D721Med (cell line): ENCODE data around the gene HIGD1B.

Experiments used
- DNase-seq: peaks from one replicate; pipeline ENCODE4 v3.0.0; 2011; ENCODE audit warnings: low spot score; ENCODE audit not compliant: insufficient read length
- FAIRE-seq: peaks from 2 replicates; lab custom pipeline; 2011; peaks lifted over from hg19 to GRCh38; lab: Jason Lieb, UNC
- TF ChIP-seq, protein P1 (sequence below): IDR thresholded peaks from 2 replicates; pipeline ENCODE4 v1.5.1; 2012; ENCODE audit warnings: mild to moderate bottlenecking, control low read depth; ENCODE audit not compliant: insufficient read depth; ENCODE audit errors: missing control alignments

HIGD1B gene

GRCh38 chr17:44865931-44866330 lies 18.2 kb downstream of the HIGD1B start:
- TF ChIP-seq, protein P1, sequence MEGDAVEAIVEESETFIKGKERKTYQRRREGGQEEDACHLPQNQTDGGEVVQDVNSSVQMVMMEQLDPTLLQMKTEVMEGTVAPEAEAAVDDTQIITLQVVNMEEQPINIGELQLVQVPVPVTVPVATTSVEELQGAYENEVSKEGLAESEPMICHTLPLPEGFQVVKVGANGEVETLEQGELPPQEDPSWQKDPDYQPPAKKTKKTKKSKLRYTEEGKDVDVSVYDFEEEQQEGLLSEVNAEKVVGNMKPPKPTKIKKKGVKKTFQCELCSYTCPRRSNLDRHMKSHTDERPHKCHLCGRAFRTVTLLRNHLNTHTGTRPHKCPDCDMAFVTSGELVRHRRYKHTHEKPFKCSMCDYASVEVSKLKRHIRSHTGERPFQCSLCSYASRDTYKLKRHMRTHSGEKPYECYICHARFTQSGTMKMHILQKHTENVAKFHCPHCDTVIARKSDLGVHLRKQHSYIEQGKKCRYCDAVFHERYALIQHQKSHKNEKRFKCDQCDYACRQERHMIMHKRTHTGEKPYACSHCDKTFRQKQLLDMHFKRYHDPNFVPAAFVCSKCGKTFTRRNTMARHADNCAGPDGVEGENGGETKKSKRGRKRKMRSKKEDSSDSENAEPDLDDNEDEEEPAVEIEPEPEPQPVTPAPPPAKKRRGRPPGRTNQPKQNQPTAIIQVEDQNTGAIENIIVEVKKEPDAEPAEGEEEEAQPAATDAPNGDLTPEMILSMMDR: no peak
- no peak for FAIRE-seq
- DNase-seq: no peak

GRCh38 chr17:44867841-44868240 lies 20.2 kb downstream of the HIGD1B start:
- TF ChIP-seq, protein P1: no peak
- FAIRE-seq (no peak), DNase-seq (no peak)

DNA sequence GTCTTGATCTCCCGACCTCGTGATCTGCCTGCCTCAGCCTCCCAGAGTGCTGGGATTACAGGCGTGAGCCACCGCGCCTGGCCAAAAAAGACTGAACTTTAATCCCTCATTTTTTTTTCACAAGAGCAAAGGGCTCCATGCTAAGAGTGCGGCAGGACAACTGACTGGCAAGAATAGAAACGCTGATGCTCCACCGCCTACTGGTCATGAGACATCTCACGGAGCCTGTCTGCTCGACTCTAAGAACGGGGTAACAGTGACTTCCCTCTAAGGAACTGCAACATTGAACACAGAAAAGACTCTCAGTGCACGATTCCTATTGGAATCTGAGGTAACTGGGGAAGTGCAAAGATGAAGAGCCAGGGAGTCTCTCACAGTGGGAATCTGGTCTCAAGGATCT lies 23.9 kb downstream of the HIGD1B start:
- DNase-seq (no peak), FAIRE-seq (no peak)
- TF ChIP-seq, protein P1: no peak

DNA sequence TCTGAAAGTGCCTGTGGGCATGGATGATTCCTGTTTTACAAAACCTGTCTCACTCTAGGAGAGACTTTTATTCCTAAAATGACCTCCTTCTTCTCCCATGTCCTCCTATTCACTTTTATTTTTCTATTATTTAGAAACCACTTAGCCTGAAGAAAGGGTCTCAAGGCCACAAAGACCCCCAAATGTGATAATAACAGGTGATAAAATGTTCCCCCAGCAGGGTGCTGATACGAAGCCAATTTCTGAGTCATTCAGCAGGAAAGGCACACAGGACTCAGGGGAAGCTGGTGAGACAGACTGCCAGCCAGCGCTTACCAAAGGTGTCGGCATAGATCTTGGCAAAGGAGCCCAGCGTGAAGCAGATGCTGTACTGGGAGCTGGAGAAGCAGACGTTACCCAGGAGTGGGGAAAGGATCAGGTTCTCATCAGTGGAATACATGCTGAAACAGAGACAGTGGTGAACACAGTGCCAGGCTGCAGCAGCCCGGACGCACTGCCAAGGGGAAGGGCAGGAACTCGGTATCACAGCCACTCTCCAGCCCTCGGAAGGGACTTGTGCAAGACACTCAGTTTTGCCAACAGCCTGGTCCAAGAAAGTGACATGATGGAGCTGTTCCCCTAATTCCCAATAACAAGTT lies 24.6 kb downstream of the HIGD1B start:
- TF ChIP-seq, protein P1: no peak
- DNase-seq: no peak
- no peak for FAIRE-seq

DNA sequence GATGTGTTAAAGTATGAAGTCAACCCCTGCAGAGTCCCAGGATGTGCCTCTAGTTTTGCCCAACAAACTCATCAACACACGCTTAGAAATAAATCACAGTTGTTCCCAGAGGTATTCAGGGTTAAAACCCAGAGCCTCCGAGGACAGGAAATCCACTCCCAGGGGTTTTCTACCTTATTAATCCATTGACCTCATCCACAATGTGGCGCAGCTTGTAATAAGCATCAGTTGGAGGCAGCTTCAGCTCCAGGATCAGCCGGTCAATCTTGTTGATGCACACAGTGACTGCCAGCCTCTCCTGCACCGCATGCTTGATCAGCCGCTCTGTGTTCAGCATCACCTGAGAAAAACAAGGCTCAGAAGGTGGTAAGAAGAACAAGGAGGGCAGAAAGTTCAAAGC lies 28.1 kb downstream of the HIGD1B start:
- TF ChIP-seq, protein P1: no peak
- no peak for FAIRE-seq

GRCh38 chr17:44877121-44877520 lies 29.4 kb downstream of the HIGD1B start:
- DNase-seq (no peak), FAIRE-seq (no peak)
- TF ChIP-seq, protein P1: no peak

More for the DNA sequence above, 28.1 kb downstream of the HIGD1B start:
- DNase-seq: peak; percentile 82

GRCh38 chr17:44878627-44879221 lies 31.0 kb downstream of the HIGD1B start:
- DNase-seq (no peak), FAIRE-seq (no peak)
- TF ChIP-seq, protein P1: peak; percentile 71
